HepG2 (cell line): Measurements from ENCODE around the gene AUTS2.

Experiments used
- CTCF ChIP-seq: sonication (generic); formaldehyde crosslinking; IDR thresholded peaks from 2 replicates; pipeline ENCODE4 v1.5.0; 2020; ENCODE audit warnings: mild to moderate bottlenecking, missing genetic modification reagents, moderate library complexity
- POLR2G ChIP-seq: fragments of 200-400 bp; formaldehyde crosslinking; IDR thresholded peaks from 2 replicates; pipeline ENCODE4 v1.6.1; 2018; ENCODE audit warnings: mild to moderate bottlenecking, low read depth, low read length, moderate library complexity
- ZBTB20 ChIP-seq: sonication (generic); formaldehyde crosslinking; IDR thresholded peaks from 2 replicates; pipeline ENCODE4 v1.8.1; 2023; ENCODE audit warnings: missing genetic modification reagents, low read depth, mild to moderate bottlenecking, borderline replicate concordance
- ZNF703 ChIP-seq: sonication (generic); formaldehyde crosslinking; IDR thresholded peaks from 2 replicates; pipeline ENCODE4 v1.5.1; 2020; ENCODE audit warnings: missing genetic modification reagents, mild to moderate bottlenecking, moderate library complexity, borderline replicate concordance
- TF ChIP-seq, protein P1 (sequence below): sonication (generic); formaldehyde crosslinking; IDR thresholded peaks from one replicate; pipeline ENCODE4 v1.5.1; 2020; ENCODE audit warnings: mild to moderate bottlenecking, missing genetic modification reagents; ENCODE audit errors: not compliant biosample characterization
- TF ChIP-seq, protein P2 (sequence below): sonication (generic); formaldehyde crosslinking; IDR thresholded peaks from 2 replicates; pipeline ENCODE4 v1.4.0; 2020; ENCODE audit warnings: missing genetic modification reagents

- TF ChIP-seq POLR2G (no peak), ZBTB20 (CRISPR knock-in tag) (no peak), CTCF (CRISPR knock-in tag) (no peak), ZNF703 (CRISPR knock-in tag) (no peak)
- TF ChIP-seq, protein P1, sequence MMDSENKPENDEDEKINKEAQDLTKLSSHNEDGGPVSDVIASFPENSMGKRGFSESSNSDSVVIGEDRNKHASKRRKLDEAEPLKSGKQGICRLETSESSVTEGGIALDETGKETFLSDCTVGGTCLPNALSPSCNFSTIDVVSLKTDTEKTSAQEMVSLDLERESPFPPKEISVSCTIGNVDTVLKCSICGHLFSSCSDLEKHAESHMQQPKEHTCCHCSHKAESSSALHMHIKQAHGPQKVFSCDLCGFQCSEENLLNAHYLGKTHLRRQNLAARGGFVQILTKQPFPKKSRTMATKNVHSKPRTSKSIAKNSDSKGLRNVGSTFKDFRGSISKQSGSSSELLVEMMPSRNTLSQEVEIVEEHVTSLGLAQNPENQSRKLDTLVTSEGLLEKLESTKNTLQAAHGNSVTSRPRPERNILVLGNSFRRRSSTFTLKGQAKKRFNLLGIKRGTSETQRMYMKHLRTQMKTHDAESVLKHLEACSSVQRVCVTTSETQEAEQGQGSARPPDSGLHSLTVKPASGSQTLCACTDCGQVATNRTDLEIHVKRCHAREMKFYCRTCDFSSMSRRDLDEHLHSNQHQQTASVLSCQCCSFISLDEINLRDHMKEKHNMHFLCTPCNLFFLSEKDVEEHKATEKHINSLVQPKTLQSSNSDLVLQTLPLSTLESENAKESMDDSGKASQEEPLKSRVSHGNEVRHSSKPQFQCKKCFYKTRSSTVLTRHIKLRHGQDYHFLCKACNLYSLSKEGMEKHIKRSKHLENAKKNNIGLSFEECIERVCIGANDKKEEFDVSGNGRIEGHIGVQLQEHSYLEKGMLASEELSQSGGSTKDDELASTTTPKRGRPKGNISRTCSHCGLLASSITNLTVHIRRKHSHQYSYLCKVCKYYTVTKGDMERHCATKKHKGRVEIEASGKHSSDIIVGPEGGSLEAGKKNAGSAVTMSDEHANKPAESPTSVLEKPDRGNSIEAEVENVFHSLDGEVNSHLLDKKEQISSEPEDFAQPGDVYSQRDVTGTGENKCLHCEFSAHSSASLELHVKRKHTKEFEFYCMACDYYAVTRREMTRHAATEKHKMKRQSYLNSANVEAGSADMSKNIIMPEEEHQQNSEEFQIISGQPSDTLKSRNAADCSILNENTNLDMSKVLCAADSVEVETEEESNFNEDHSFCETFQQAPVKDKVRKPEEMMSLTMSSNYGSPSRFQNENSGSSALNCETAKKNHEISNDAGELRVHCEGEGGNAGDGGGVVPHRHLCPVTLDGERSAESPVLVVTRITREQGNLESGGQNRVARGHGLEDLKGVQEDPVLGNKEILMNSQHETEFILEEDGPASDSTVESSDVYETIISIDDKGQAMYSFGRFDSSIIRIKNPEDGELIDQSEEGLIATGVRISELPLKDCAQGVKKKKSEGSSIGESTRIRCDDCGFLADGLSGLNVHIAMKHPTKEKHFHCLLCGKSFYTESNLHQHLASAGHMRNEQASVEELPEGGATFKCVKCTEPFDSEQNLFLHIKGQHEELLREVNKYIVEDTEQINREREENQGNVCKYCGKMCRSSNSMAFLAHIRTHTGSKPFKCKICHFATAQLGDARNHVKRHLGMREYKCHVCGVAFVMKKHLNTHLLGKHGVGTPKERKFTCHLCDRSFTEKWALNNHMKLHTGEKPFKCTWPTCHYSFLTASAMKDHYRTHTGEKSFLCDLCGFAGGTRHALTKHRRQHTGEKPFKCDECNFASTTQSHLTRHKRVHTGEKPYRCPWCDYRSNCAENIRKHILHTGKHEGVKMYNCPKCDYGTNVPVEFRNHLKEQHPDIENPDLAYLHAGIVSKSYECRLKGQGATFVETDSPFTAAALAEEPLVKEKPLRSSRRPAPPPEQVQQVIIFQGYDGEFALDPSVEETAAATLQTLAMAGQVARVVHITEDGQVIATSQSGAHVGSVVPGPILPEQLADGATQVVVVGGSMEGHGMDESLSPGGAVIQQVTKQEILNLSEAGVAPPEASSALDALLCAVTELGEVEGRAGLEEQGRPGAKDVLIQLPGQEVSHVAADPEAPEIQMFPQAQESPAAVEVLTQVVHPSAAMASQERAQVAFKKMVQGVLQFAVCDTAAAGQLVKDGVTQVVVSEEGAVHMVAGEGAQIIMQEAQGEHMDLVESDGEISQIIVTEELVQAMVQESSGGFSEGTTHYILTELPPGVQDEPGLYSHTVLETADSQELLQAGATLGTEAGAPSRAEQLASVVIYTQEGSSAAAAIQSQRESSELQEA = no peak
- TF ChIP-seq, protein P2, sequence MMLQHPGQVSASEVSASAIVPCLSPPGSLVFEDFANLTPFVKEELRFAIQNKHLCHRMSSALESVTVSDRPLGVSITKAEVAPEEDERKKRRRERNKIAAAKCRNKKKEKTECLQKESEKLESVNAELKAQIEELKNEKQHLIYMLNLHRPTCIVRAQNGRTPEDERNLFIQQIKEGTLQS (CRISPR knock-in tag) = no peak
Measured at GRCh38 chr7:70727861-70728260, 1129.6 kb downstream of the AUTS2 start.
